ENCODE measurements around the gene CCBE1.

CCBE1 gene

DNA sequence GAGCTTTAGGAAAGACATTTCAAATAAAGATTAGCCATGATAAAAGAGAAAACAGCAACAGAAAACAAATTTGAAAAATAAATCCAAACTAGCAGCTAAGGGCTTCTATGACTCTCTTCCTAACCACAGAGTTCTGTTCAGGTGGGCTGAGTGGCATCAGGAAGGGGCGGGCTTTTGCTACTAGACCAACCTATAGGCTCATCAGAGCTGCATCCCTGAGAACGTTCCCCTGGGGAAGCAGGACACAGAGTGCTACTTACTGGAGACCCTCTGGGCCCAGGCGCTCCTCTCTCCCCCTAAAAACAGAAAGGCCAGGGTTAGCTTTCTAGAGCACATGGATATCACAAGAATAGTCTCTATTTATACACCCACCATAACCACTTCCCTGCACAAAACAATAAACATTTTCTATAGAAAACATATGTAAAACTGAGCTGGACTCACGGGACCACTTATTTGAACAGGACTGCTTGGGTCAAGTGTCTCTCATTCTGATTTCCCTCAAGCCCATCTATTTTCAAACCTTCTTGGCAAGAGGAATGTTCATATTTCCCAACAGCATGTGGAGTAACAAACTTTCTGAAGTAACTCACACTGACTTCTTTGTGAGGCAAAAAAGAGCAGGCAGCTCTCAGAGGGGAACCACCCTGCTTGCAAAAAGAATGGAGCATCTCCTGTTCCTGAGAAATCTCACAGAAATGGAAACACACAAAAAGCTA, 259.2 kb downstream of the CCBE1 start:
- H3K4me3 ChIP-seq (replicated peaks; ENCODE audit: low read depth, low read length) = no peak overlapping the region
- DNase-seq (ENCODE audit: extremely low read depth, low read depth) = no peak
- TF ChIP-seq, protein P1, sequence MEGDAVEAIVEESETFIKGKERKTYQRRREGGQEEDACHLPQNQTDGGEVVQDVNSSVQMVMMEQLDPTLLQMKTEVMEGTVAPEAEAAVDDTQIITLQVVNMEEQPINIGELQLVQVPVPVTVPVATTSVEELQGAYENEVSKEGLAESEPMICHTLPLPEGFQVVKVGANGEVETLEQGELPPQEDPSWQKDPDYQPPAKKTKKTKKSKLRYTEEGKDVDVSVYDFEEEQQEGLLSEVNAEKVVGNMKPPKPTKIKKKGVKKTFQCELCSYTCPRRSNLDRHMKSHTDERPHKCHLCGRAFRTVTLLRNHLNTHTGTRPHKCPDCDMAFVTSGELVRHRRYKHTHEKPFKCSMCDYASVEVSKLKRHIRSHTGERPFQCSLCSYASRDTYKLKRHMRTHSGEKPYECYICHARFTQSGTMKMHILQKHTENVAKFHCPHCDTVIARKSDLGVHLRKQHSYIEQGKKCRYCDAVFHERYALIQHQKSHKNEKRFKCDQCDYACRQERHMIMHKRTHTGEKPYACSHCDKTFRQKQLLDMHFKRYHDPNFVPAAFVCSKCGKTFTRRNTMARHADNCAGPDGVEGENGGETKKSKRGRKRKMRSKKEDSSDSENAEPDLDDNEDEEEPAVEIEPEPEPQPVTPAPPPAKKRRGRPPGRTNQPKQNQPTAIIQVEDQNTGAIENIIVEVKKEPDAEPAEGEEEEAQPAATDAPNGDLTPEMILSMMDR (IDR thresholded peaks at IDR 0.05; ENCODE audit: low read depth, low read length, missing control alignments) = no peak

DNA sequence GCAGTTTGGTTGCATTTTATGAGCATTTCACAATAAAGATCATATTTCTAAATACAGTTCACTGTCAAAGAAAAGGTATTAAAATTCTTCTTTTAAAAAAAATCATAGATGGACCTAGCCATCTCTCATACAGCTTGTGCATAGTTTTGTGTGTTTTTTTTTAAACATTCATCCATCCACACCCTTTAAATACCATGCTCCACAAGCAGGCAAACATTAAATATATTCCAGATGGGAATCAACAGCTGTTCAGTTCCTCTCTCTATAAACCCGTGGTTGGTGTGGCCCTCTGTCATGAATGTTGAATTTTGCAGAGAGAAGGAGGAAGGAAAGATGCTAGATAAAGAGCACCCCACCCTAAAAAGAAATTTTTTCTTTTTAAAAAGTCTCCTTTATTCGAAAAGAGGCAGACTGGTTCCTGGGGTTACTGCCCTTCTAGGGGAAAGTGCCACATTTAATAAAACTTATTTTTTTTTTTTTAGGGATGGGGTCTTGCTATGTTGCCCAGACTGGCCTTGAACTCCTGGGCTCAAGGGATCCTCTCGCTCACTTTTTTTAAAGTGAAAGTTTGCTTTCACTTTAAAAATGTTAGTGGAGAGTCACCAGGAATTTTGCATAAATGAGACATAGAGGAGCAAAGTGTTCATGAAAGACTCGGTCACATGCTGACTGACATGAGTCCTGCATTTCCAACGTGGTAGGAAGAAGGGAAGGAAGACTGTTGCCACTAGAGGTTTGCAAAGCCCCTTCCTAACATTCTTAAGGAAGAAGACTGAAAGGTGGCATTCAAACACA, 264.2 kb downstream of the CCBE1 start:
- TF ChIP-seq, protein P1 (IDR thresholded peaks at IDR 0.05; ENCODE audit: low read depth, low read length, missing control alignments) = no peak
- H3K4me3 ChIP-seq (replicated peaks; ENCODE audit: low read depth, low read length) = no peak overlapping the region
- DNase-seq (ENCODE audit: extremely low read depth, low read depth) = peak; percentile 39

DNA sequence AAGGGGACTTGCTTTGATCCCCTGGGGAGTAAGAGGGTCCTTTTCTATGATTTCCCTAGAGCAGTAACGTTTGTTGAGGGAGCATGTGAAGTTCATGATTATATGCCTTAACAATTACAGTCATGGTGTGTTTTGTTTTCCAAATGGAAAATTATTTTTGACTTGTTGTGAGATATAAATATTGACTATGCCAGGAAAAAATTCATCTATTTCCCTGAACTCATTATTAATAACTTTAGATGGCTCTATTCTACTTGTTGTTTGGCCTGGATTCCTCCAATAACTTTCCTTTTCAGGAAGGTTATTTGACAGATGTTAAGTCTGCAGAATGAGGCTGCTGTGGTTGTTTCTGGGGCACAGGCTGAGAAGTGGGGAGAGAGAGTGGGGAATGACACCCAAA, 266.1 kb downstream of the CCBE1 start:
- H3K4me3 ChIP-seq (replicated peaks; ENCODE audit: low read depth, low read length) = no peak overlapping the region
- DNase-seq (ENCODE audit: extremely low read depth, low read depth) = no peak
- TF ChIP-seq, protein P1 (IDR thresholded peaks at IDR 0.05; ENCODE audit: low read depth, low read length, missing control alignments) = no peak

DNA sequence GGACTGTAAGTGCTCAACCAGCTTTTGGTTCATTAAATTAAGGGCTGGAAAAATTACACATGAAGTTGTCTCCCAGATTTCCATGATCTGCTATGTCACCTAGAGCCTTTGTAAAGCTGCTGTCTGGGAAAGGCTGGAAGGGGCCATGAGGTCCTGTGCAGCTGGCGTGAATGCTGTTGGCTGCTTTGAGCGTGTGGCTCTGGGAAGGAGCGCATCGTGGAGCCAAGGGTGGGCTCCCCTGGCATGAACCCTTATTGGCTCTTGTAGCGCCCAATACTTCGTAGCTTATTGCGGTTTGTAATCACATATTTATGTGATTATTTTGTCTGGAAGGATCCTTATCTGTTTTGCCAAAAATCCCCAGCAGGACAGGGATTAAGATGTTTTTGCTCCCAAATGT, 267.6 kb downstream of the CCBE1 start:
- H3K4me3 ChIP-seq (replicated peaks; ENCODE audit: low read depth, low read length) = no peak overlapping the region
- TF ChIP-seq, protein P1 (IDR thresholded peaks at IDR 0.05; ENCODE audit: low read depth, low read length, missing control alignments) = no peak
- DNase-seq (ENCODE audit: extremely low read depth, low read depth) = no peak

DNA sequence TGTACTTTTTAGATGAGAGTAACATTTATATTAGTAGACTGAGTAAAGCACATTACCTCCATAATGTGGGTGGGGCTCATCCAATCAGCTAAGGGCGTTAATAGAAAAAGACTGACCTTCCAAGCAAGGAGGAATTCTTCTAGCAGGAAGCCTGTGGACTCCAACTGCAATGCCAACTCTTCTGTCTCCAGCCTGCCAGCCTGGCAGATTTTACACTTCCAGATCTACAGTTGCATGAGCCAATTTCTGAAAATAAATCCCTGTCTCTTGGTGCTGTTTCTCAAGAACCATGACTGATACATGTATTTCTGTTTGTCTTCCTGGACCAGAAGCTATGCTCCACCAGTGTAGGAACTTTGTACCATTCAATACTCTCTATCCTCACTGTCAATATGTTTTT, 269.2 kb downstream of the CCBE1 start:
- TF ChIP-seq, protein P1 (IDR thresholded peaks at IDR 0.05; ENCODE audit: low read depth, low read length, missing control alignments) = no peak
- DNase-seq (ENCODE audit: extremely low read depth, low read depth) = no peak
- no peak overlapping the region for H3K4me3 ChIP-seq (replicated peaks; ENCODE audit: low read depth, low read length)

DNA sequence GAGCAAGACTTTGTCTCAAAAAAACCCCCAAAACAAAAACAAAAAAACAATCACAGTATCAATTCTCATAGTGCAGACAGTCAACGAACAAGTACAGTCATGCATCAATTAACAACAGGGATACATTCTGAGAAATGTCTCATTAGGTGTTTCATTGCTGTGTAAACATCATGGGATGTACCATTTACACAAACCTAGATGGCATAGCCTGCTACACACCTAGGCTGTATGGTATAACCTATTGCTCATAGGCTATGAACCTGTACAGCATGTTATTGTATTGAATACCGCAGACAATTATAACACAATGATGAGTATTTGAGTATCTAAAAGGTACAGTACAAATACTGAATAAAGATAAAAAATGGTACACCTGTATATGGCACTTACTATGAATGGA, 270.4 kb downstream of the CCBE1 start:
- no peak for DNase-seq (ENCODE audit: extremely low read depth, low read depth)

More for the DNA sequence above, 270.4 kb downstream of the CCBE1 start:
- H3K4me3 ChIP-seq (replicated peaks; ENCODE audit: low read depth, low read length) = no peak overlapping the region
- TF ChIP-seq, protein P1 (IDR thresholded peaks at IDR 0.05; ENCODE audit: low read depth, low read length, missing control alignments) = no peak

All from HFF-Myc (cell line).